ENCODE data around the gene NAIF1.

DNA sequence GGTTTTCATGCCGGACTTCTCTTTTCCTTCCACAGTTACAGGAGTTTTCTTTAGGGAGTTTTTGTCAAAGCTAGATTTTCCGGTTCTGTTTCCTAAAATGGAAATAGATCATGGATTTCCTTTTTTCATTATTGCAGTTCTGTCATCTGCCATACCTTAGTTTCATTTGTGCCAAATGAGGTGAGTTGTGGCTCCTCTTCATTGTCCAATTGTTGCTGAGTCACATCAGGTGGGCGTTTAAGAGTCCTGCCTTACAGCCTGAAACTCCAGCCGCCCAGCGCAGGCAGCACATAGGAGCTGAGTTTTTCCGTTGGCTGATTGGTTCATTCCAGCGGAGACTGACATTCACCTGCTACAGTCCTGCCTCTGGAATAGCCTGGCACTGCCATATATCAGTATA is 15.0 kb upstream of the NAIF1 start:
- no peak for TF ChIP-seq RAD21 (IDR thresholded peaks at IDR 0.05; ENCODE audit: low read depth)
- TF ChIP-seq, protein P1, sequence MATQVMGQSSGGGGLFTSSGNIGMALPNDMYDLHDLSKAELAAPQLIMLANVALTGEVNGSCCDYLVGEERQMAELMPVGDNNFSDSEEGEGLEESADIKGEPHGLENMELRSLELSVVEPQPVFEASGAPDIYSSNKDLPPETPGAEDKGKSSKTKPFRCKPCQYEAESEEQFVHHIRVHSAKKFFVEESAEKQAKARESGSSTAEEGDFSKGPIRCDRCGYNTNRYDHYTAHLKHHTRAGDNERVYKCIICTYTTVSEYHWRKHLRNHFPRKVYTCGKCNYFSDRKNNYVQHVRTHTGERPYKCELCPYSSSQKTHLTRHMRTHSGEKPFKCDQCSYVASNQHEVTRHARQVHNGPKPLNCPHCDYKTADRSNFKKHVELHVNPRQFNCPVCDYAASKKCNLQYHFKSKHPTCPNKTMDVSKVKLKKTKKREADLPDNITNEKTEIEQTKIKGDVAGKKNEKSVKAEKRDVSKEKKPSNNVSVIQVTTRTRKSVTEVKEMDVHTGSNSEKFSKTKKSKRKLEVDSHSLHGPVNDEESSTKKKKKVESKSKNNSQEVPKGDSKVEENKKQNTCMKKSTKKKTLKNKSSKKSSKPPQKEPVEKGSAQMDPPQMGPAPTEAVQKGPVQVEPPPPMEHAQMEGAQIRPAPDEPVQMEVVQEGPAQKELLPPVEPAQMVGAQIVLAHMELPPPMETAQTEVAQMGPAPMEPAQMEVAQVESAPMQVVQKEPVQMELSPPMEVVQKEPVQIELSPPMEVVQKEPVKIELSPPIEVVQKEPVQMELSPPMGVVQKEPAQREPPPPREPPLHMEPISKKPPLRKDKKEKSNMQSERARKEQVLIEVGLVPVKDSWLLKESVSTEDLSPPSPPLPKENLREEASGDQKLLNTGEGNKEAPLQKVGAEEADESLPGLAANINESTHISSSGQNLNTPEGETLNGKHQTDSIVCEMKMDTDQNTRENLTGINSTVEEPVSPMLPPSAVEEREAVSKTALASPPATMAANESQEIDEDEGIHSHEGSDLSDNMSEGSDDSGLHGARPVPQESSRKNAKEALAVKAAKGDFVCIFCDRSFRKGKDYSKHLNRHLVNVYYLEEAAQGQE (IDR thresholded peaks at IDR 0.05; ENCODE audit: low read depth): no peak
- TF ChIP-seq EP300 (IDR thresholded peaks at IDR 0.05; ENCODE audit: borderline replicate concordance): peak; percentile 46; the same call in 1 of the 2 replicates
- peak; percentile 35; the same call in 1 of the 2 replicates for TF ChIP-seq TCF12 (IDR thresholded peaks at IDR 0.05; ENCODE audit: low read depth)
- 0 out of 2 replicates have a peak, but pooled peaks have one; percentile 16 for TF ChIP-seq TEAD4 (IDR thresholded peaks at IDR 0.05)

Measured in Ishikawa (cell line).